Activated T-helper 17 cell treated with anti-CD3 and anti-CD28 coated beads, Interleukin-2, amount 50 U/mL, for 72 hours (primary cell): Measurements from ENCODE around the gene RNF157. TPM values are rescaled to one million over a fixed set of nuclear protein-coding genes. Genes with fewer than 3 reads are reported as not detected.
"Not testable (repeated sequence)": the region's sequence is repeated elsewhere in the genome, so short reads cannot be mapped to it uniquely, and the experiment has no call there.

Experiments used
- ATAC-seq: fragments of 150-1000 bp; cut with Tn5 transposase; replicated peaks from 2 replicates; pipeline ENCODE4 v1.10.0; 2021; ENCODE audit warnings: mild to moderate bottlenecking, moderate library complexity
- H3K27ac Mint-ChIP-seq: one replicate; pipeline ENCODE4 v1.8.0; 2022; ENCODE audit warnings: mixed read lengths
- H3K27me3 Mint-ChIP-seq: one replicate; pipeline ENCODE4 v1.8.0; 2022; ENCODE audit warnings: mixed read lengths
- H3K36me3 Mint-ChIP-seq: one replicate; pipeline ENCODE4 v1.8.0; 2022; ENCODE audit warnings: low read depth, mild to moderate bottlenecking, mixed read lengths
- H3K4me1 Mint-ChIP-seq: one replicate; pipeline ENCODE4 v1.8.0; 2022; ENCODE audit warnings: mixed read lengths
- H3K4me3 Mint-ChIP-seq: one replicate; pipeline ENCODE4 v1.8.0; 2022; ENCODE audit warnings: mild to moderate bottlenecking, mixed read lengths
- H3K9me3 Mint-ChIP-seq: one replicate; pipeline ENCODE4 v1.8.0; 2022; ENCODE audit warnings: mixed read lengths
- total RNA-seq, 2 donors: library from RNA; stranded (reverse); gene quantifications; one replicate each; pipeline ENCODE4 v1.2.3, GENCODE V29; 2022

RNF157 gene
- total RNA-seq, 2 donors from 2014 or later: 15.5 to 17.4 TPM

- Mint-ChIP-seq H3K4me3 (peak overlapping the region; percentile 85), H3K27ac (peak overlapping the region; percentile 91), H3K36me3 (no peaks in the 10 kb centered on the region), H3K4me1 (peaks cover 31% of the 10 kb centered on the region), H3K9me3 (peaks cover 3% of the 10 kb centered on the region), H3K27me3 (no peaks in the 10 kb centered on the region)
- ATAC-seq: peak; percentile 91
These were observed 12.0 kb upstream of the RNF157 start for GRCh38 chr17:76252040-76252954.

GRCh38 chr17:76251478-76252039 lies 11.3 kb upstream of the RNF157 start:
- no peaks in the 10 kb centered on the region for H3K9me3 Mint-ChIP-seq
- peak overlapping the region; percentile 91 for H3K27ac Mint-ChIP-seq
- H3K4me3 Mint-ChIP-seq: peak overlapping the region; percentile 85
- no peaks in the 10 kb centered on the region for H3K27me3 Mint-ChIP-seq
- peak; percentile 3 for ATAC-seq
- H3K36me3 Mint-ChIP-seq: no peaks in the 10 kb centered on the region
- peaks cover 29% of the 10 kb centered on the region for H3K4me1 Mint-ChIP-seq

GRCh38 chr17:76250141-76250540 lies 9.8 kb upstream of the RNF157 start:
- no peak for ATAC-seq
- no peak overlapping the region for H3K4me3 Mint-ChIP-seq
- H3K27me3 Mint-ChIP-seq: no peaks in the 10 kb centered on the region
- H3K4me1 Mint-ChIP-seq: peaks cover 33% of the 10 kb centered on the region
- H3K9me3 Mint-ChIP-seq: no peaks in the 10 kb centered on the region
- H3K27ac Mint-ChIP-seq: no peak overlapping the region
- no peaks in the 10 kb centered on the region for H3K36me3 Mint-ChIP-seq

- ATAC-seq: no peak
- Mint-ChIP-seq H3K27ac (no peak overlapping the region), H3K4me3 (no peak overlapping the region), H3K4me1 (peaks cover 33% of the 10 kb centered on the region), H3K36me3 (no peaks in the 10 kb centered on the region), H3K27me3 (no peaks in the 10 kb centered on the region), H3K9me3 (no peaks in the 10 kb centered on the region)
These were observed 7.9 kb upstream of the RNF157 start for GRCh38 chr17:76248013-76248782.

GRCh38 chr17:76247304-76247703 lies 7.0 kb upstream of the RNF157 start:
- ATAC-seq: no peak
- Mint-ChIP-seq H3K27ac (no peak overlapping the region), H3K36me3 (no peaks in the 10 kb centered on the region), H3K4me1 (peaks cover 27% of the 10 kb centered on the region), H3K4me3 (no peak overlapping the region), H3K27me3 (no peaks in the 10 kb centered on the region), H3K9me3 (no peaks in the 10 kb centered on the region)

GRCh38 chr17:76246080-76247066 lies 6.1 kb upstream of the RNF157 start:
- Mint-ChIP-seq H3K36me3 (no peaks in the 10 kb centered on the region), H3K4me3 (peak overlapping the region; percentile 67), H3K27me3 (no peaks in the 10 kb centered on the region), H3K27ac (peak overlapping the region; percentile 60), H3K9me3 (no peaks in the 10 kb centered on the region), H3K4me1 (peaks cover 18% of the 10 kb centered on the region)
- ATAC-seq: peak; percentile 99

- not testable (repeated sequence) for ATAC-seq, H3K36me3 Mint-ChIP-seq
These were observed 4.4 kb upstream of the RNF157 start for GRCh38 chr17:76244721-76245120.

GRCh38 chr17:76243826-76244679 lies 3.8 kb upstream of the RNF157 start:
- ATAC-seq: no peak
- Mint-ChIP-seq H3K9me3 (no peaks in the 10 kb centered on the region), H3K4me1 (peaks cover 21% of the 10 kb centered on the region), H3K36me3 (peaks cover 5% of the 10 kb centered on the region), H3K27me3 (no peaks in the 10 kb centered on the region), H3K27ac (no peak overlapping the region), H3K4me3 (no peak overlapping the region)

More at GRCh38 chr17:76244721-76245120, 4.4 kb upstream of the RNF157 start:
- not testable (repeated sequence) for H3K4me3 Mint-ChIP-seq, H3K9me3 Mint-ChIP-seq, H3K27ac Mint-ChIP-seq, H3K27me3 Mint-ChIP-seq
- H3K4me1 Mint-ChIP-seq: peaks cover 21% of the 10 kb centered on the region

- no peak overlapping the region for H3K27ac Mint-ChIP-seq
- no peaks in the 10 kb centered on the region for H3K9me3 Mint-ChIP-seq
- peaks cover 5% of the 10 kb centered on the region for H3K36me3 Mint-ChIP-seq
- H3K27me3 Mint-ChIP-seq: no peaks in the 10 kb centered on the region
- no peak for ATAC-seq
- peaks cover 20% of the 10 kb centered on the region for H3K4me1 Mint-ChIP-seq
- peak overlapping the region; percentile 88 for H3K4me3 Mint-ChIP-seq
These were observed 1.5 kb upstream of the RNF157 start for GRCh38 chr17:76241691-76242255.

- Mint-ChIP-seq H3K4me3 (peak overlapping the region; percentile 88), H3K36me3 (peaks cover 5% of the 10 kb centered on the region), H3K27ac (peak overlapping the region; percentile 47), H3K27me3 (no peaks in the 10 kb centered on the region), H3K4me1 (peaks cover 14% of the 10 kb centered on the region), H3K9me3 (no peaks in the 10 kb centered on the region)
- ATAC-seq: no peak
These were observed 878 bp upstream of the RNF157 start for GRCh38 chr17:76241204-76241538.

- Mint-ChIP-seq H3K27ac (no peak overlapping the region), H3K27me3 (no peaks in the 10 kb centered on the region), H3K4me1 (peaks cover 10% of the 10 kb centered on the region), H3K4me3 (peak overlapping the region; percentile 69), H3K36me3 (peaks cover 5% of the 10 kb centered on the region), H3K9me3 (no peaks in the 10 kb centered on the region)
- ATAC-seq: peak; percentile 14
These were observed 587 bp downstream of the RNF157 start for GRCh38 chr17:76239538-76240274.

- H3K4me1 Mint-ChIP-seq: peaks cover 12% of the 10 kb centered on the region
- no peaks in the 10 kb centered on the region for H3K9me3 Mint-ChIP-seq
- no peak for ATAC-seq
- H3K4me3 Mint-ChIP-seq: peak overlapping the region; percentile 69
- H3K36me3 Mint-ChIP-seq: peaks cover 5% of the 10 kb centered on the region
- no peak overlapping the region for H3K27ac Mint-ChIP-seq
- no peaks in the 10 kb centered on the region for H3K27me3 Mint-ChIP-seq
These were observed 1.3 kb downstream of the RNF157 start for GRCh38 chr17:76238847-76239537.
